IMR-90 (cell line): ENCODE data around the gene ADGRG6. TPM values are rescaled to one million over a fixed set of nuclear protein-coding genes. Genes with fewer than 3 reads are reported as not detected.

Experiments used
- ATAC-seq: fragments of 200-7000 bp; cut with Tn5 transposase; 2 replicates; pipeline ENCODE4 v1.9.1; 2020; ENCODE audit warnings: low read depth, mild to moderate bottlenecking, moderate library complexity
- BruUV-seq: library from RNA; stranded (reverse); fragments of 400-500 nt; replicated peaks from 2 replicates; lab custom pipeline; 2021; lab: Mats Ljungman, UMichigan
- CTCF ChIA-PET: fragments of 300-600 bp; formaldehyde crosslinking; extraction: SDS; loops from one replicate; lab custom pipeline; 2021; ENCODE audit warnings: antibody characterized with exemption; lab: Yijun Ruan, JAX
- POLR2A ChIA-PET: fragments of 300-600 bp; sonication (Branson Sonifier 250); formaldehyde crosslinking; loops from one replicate; lab custom pipeline; 2022; ENCODE audit warnings: antibody characterized with exemption; ENCODE audit not compliant: unreplicated experiment; lab: Charles Lee
- DNase-seq: peaks from one replicate; pipeline ENCODE4 v3.0.0; 2013
- H2AFZ ChIP-seq: replicated peaks from 2 replicates; pipeline ENCODE3; 2013; ENCODE audit warnings: low read length, mild to moderate bottlenecking; ENCODE audit not compliant: poor library complexity
- H2AK5ac ChIP-seq: 2 replicates; pipeline ENCODE4 v1.6.1; 2013; ENCODE audit warnings: low read depth, low read length, inconsistent platforms
- H2AK9ac ChIP-seq: replicated peaks from 2 replicates; pipeline ENCODE3; 2013; ENCODE audit warnings: mild to moderate bottlenecking, low read depth, low read length, moderate library complexity; ENCODE audit not compliant: poor library complexity
- H2BK120ac ChIP-seq: 2 replicates; pipeline ENCODE4 v1.6.1; 2013; ENCODE audit warnings: low read depth, low read length, inconsistent platforms
- H2BK15ac ChIP-seq: 3 replicates; pipeline ENCODE4 v1.6.1; 2013; ENCODE audit warnings: low read depth, low read length, inconsistent platforms
- H2BK20ac ChIP-seq: 2 replicates; pipeline ENCODE4 v1.6.1; 2013; ENCODE audit warnings: low read depth, mild to moderate bottlenecking, inconsistent platforms, low read length, moderate library complexity
- H2BK5ac ChIP-seq: 2 replicates; pipeline ENCODE4 v1.6.1; 2013; ENCODE audit warnings: mild to moderate bottlenecking, low read depth, low read length, inconsistent platforms; ENCODE audit not compliant: poor library complexity, severe bottlenecking
- H3K14ac ChIP-seq: replicated peaks from 2 replicates; pipeline ENCODE4 v1.6.1; 2013; ENCODE audit warnings: low read depth, low read length, inconsistent platforms
- H3K18ac ChIP-seq: 2 replicates; pipeline ENCODE4 v1.6.1; 2013; ENCODE audit warnings: low read depth, low read length, control low read depth
- H3K23ac ChIP-seq: 2 replicates; pipeline ENCODE4 v1.6.1; 2013; ENCODE audit warnings: low read depth, low read length, inconsistent platforms
- H3K27ac ChIP-seq: 2 replicates; pipeline ENCODE4 v1.5.1; 2013; ENCODE audit warnings: mild to moderate bottlenecking, control low read depth, low read length; ENCODE audit not compliant: insufficient read depth
- H3K27me3 ChIP-seq: 2 replicates; pipeline ENCODE4 v1.6.1; 2013; ENCODE audit warnings: low read length; ENCODE audit not compliant: control insufficient read depth, insufficient read depth
- H3K36me3 ChIP-seq: 2 replicates; pipeline ENCODE4 v1.6.1; 2013; ENCODE audit warnings: low read length, mixed read lengths; ENCODE audit not compliant: control insufficient read depth, insufficient read depth
- H3K4ac ChIP-seq: 2 replicates; pipeline ENCODE4 v1.6.1; 2013; ENCODE audit warnings: low read depth, low read length, inconsistent platforms
- H3K4me1 ChIP-seq: 2 replicates; pipeline ENCODE4 v1.6.1; 2013; ENCODE audit warnings: low read length, mixed read lengths; ENCODE audit not compliant: control insufficient read depth, insufficient read depth
- H3K4me2 ChIP-seq: 2 replicates; pipeline ENCODE4 v1.6.1; 2013; ENCODE audit warnings: low read depth, mild to moderate bottlenecking, control low read depth, low read length, moderate library complexity
- H3K4me3 ChIP-seq: 2 replicates; pipeline ENCODE4 v1.5.1; 2013; ENCODE audit warnings: low read depth, mild to moderate bottlenecking, control low read depth, low read length, moderate library complexity; ENCODE audit not compliant: insufficient read depth
- H3K56ac ChIP-seq: 2 replicates; pipeline ENCODE4 v1.6.1; 2013; ENCODE audit warnings: low read length, inconsistent platforms; ENCODE audit not compliant: insufficient read depth; ENCODE audit errors: extremely low read depth
- H3K79me1 ChIP-seq, 2 experiments: 2 replicates each; pipeline ENCODE4 v1.6.1; 2013; ENCODE audit warnings: low read length in 2 of 2, inconsistent platforms in 1 of 2, low read depth in 1 of 2
- H3K9ac ChIP-seq: 2 replicates; pipeline ENCODE4 v1.6.1; 2013; ENCODE audit warnings: low read depth, low read length, control low read depth
- H3K9me1 ChIP-seq: 2 replicates; pipeline ENCODE4 v1.6.1; 2013; ENCODE audit warnings: low read length, inconsistent platforms; ENCODE audit not compliant: insufficient read depth
- H3K9me3 ChIP-seq: 2 replicates; pipeline ENCODE4 v1.6.1; 2013; ENCODE audit warnings: low read length; ENCODE audit not compliant: control insufficient read depth, insufficient read depth
- H4K20me1 ChIP-seq: 2 replicates; pipeline ENCODE4 v1.6.1; 2013; ENCODE audit warnings: low read length, inconsistent platforms; ENCODE audit not compliant: insufficient read depth
- H4K5ac ChIP-seq: 2 replicates; pipeline ENCODE4 v1.6.1; 2013; ENCODE audit warnings: mild to moderate bottlenecking, low read depth, low read length, control low read depth
- H4K8ac ChIP-seq, 2 experiments: 2 replicates each; pipeline ENCODE4 v1.6.1; 2013; ENCODE audit warnings: low read depth in 2 of 2, low read length in 2 of 2, control low read depth in 1 of 2, inconsistent platforms in 1 of 2
- H4K91ac ChIP-seq: 2 replicates; pipeline ENCODE4 v1.6.1; 2013; ENCODE audit warnings: low read depth, low read length, inconsistent platforms; ENCODE audit not compliant: insufficient read depth
- BHLHE40 ChIP-seq: fragments of 150-350 bp; IDR thresholded peaks from 2 replicates; pipeline ENCODE4 v1.6.1; 2016; ENCODE audit warnings: mild to moderate bottlenecking, low read depth, low read length
- FOS ChIP-seq: fragments of 150-350 bp; IDR thresholded peaks from 2 replicates; pipeline ENCODE4 v1.6.1; 2016; ENCODE audit warnings: low read depth, low read length
- MXI1 ChIP-seq: IDR thresholded peaks from 2 replicates; pipeline ENCODE4 v1.6.1; 2012; ENCODE audit warnings: low read depth, mild to moderate bottlenecking, low read length, moderate library complexity, borderline replicate concordance
- WGBS, 2 experiments: methylation state at CpG; one replicate each; pipeline versions ENCODE4 v1.1.5 to v1.1.7; 2013; ENCODE audit warnings: missing lambda C conversion rate in 2 of 2; ENCODE audit not compliant: insufficient read length in 1 of 2; ENCODE audit errors: extremely low coverage in 2 of 2; 5-methylcytosine and 5-hydroxymethylcytosine counted together
- dilution Hi-C: fragments of 300-500 bp; cut with HindIII; formaldehyde crosslinking; loops from one replicate; pipeline ENCODE4 v1.14.3; 2018; ENCODE audit warnings: low sequenced_read_pairs; ENCODE audit not compliant: unreplicated experiment
- in situ Hi-C: fragments of 300-500 bp; cut with MboI; formaldehyde crosslinking; loops from 3 replicates; pipeline ENCODE4 v1.14.3; 2019; ENCODE audit warnings: low sequenced_read_pairs, inconsistent platforms, mixed read lengths
- intact Hi-C: fragments of 100-400 bp; cut with micrococcal nuclease; formaldehyde crosslinking; loops from 2 replicates; pipeline ENCODE4 v1.10.0; 2022
- polyA plus RNA-seq, 3 experiments: library from polyadenylated mRNA; depleted of rRNA; stranded (reverse); fragments of >200 nt; gene quantifications; 2 replicates each; pipeline ENCODE4 v1.2.3, GENCODE V29; 2012; ENCODE audit warnings: low replicate concordance in 1 of 3
- total RNA-seq: library from RNA; depleted of rRNA; stranded (reverse); fragments of >200 nt; gene quantifications from 2 replicates; pipeline ENCODE4 v1.2.3, GENCODE V29; 2012
- TF ChIP-seq, protein P1 (sequence below): conservative IDR thresholded peaks from 2 replicates; pipeline ENCODE4 v1.5.1; 2012; ENCODE audit warnings: mild to moderate bottlenecking, low read depth, low read length, improper control_type of control experiment

The ADGRG6 gene
- total and polyA plus RNA-seq, 2 of the 4 experiments (the other 2 are of a cell fraction) = 10.0 to 20.3 TPM

DNA sequence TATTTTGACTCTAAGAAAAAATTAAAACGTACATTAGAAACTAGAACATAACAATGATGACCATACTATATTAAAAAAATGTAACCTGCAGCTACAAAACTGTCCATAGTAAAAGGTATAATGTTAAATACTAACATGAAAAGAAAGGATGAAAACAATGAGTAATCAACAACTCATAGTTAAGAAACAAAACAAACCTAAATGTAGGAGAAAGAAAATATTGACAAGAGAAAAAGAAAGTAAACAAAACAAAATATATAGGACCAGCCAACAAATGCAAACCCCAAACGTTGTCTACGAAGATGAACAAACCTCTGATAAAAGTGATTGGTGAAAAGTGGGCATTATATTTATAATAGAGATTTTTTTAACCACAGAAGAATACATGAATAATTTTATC is 41.1 kb upstream of the ADGRG6 start:
- Histone ChIP-seq H2AFZ (no peak overlapping the region), H3K56ac (no peak overlapping the region), H3K4ac (no peak overlapping the region), H4K8ac (no peak overlapping the region), H3K9ac (no peak overlapping the region), H2AK9ac (no peak overlapping the region), H3K23ac (no peak overlapping the region), H3K27me3 (no peaks in the 10 kb centered on the region), H3K9me1 (no peaks in the 10 kb centered on the region), H3K27ac (no peak overlapping the region), H3K18ac (no peak overlapping the region), H3K4me2 (no peak overlapping the region), H4K91ac (no peak overlapping the region), H3K79me1 (no peaks in the 10 kb centered on the region), H2BK20ac (no peak overlapping the region), H4K5ac (no peak overlapping the region), H2BK5ac (no peak overlapping the region), H3K9me3 (peaks cover 3% of the 10 kb centered on the region; the same call in 1 of the 2 replicates), H4K20me1 (no peaks in the 10 kb centered on the region), H2BK15ac (no peak overlapping the region), H2BK120ac (no peak overlapping the region), H3K36me3 (no peaks in the 10 kb centered on the region), H3K4me3 (no peak overlapping the region), H3K4me1 (peaks cover 3% of the 10 kb centered on the region; the same call in 1 of the 2 replicates), H2AK5ac (no peak overlapping the region), H3K14ac (no peak overlapping the region)
- no TSS peak for BruUV-seq
- no peak for ATAC-seq
- WGBS, 2 experiments = no CpG with 5 or more reads among the region's 3 CpGs
- in situ Hi-C loops (no loop called here), intact Hi-C loops (no loop called here), dilution Hi-C loops (no loop called here)
- ChIA-PET POLR2A (no interaction called here), CTCF (no interaction called here)
- TF ChIP-seq FOS (no peak), BHLHE40 (no peak), MXI1 (no peak)
- TF ChIP-seq, protein P1, sequence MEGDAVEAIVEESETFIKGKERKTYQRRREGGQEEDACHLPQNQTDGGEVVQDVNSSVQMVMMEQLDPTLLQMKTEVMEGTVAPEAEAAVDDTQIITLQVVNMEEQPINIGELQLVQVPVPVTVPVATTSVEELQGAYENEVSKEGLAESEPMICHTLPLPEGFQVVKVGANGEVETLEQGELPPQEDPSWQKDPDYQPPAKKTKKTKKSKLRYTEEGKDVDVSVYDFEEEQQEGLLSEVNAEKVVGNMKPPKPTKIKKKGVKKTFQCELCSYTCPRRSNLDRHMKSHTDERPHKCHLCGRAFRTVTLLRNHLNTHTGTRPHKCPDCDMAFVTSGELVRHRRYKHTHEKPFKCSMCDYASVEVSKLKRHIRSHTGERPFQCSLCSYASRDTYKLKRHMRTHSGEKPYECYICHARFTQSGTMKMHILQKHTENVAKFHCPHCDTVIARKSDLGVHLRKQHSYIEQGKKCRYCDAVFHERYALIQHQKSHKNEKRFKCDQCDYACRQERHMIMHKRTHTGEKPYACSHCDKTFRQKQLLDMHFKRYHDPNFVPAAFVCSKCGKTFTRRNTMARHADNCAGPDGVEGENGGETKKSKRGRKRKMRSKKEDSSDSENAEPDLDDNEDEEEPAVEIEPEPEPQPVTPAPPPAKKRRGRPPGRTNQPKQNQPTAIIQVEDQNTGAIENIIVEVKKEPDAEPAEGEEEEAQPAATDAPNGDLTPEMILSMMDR = no peak
- no peak for DNase-seq
